GM12878 (cell line): ENCODE results near the gene CS. TPM values are rescaled to one million over a fixed set of nuclear protein-coding genes. Genes with fewer than 3 reads are reported as not detected.

Experiments
- ATAC-seq: fragments of 200-7000 bp; cut with Tn5 transposase; 3 replicates; pipeline ENCODE4 v1.9.1; 2020; ENCODE audit warnings: mild to moderate bottlenecking, moderate library complexity
- BruUV-seq: library from RNA; stranded (reverse); fragments of 400-500 nt; replicated peaks from 2 replicates; lab custom pipeline; 2021; lab: Mats Ljungman, UMichigan
- CTCF ChIA-PET: fragments of 300-600 bp; sonication (Branson Sonifier 250); formaldehyde crosslinking; extraction: SDS; loops from one replicate; lab custom pipeline; 2021; ENCODE audit warnings: inconsistent platforms; lab: Yijun Ruan, JAX
- POLR2A ChIA-PET: fragments of 350-600 bp; formaldehyde crosslinking; extraction: SDS; loops from one replicate; lab custom pipeline; 2021; ENCODE audit warnings: inconsistent platforms; lab: Charles Lee
- RAD21 ChIA-PET: fragments of 300-600 bp; sonication (Branson Sonifier 250); formaldehyde crosslinking; loops from one replicate; lab custom pipeline; 2023; ENCODE audit warnings: antibody characterized with exemption; ENCODE audit not compliant: unreplicated experiment; lab: Charles Lee
- SMC1A ChIA-PET: fragments of 300-600 bp; sonication (Branson Sonifier 250); formaldehyde crosslinking; loops from one replicate; lab custom pipeline; 2023; ENCODE audit not compliant: unreplicated experiment, uncharacterized antibody; lab: Charles Lee
- DNase-seq: peaks from one replicate; pipeline ENCODE4 v3.0.0-alpha.2; 2011; ENCODE audit warnings: low read depth, low spot score
- FAIRE-seq: peaks from 3 replicates; lab custom pipeline; 2011; peaks lifted over from hg19 to GRCh38; lab: Jason Lieb, UNC
- H2AFZ ChIP-seq: 2 replicates; pipeline ENCODE4 v1.6.0; 2011; ENCODE audit warnings: low read depth, low read length, control low read depth; ENCODE audit not compliant: control insufficient read depth
- H3K27ac ChIP-seq: 2 replicates; pipeline ENCODE4 v1.5.1; 2011; ENCODE audit warnings: control low read depth; ENCODE audit not compliant: control insufficient read depth, insufficient read depth
- H3K27me3 ChIP-seq, 2 experiments: replicated peaks in 1 of 2; 2 replicates each; pipeline versions ENCODE4 v1.6.0 to v1.6.1; 2011; ENCODE audit warnings: low read length in 1 of 2; ENCODE audit not compliant: control insufficient read depth in 2 of 2, insufficient read depth in 2 of 2
- H3K36me3 ChIP-seq, 2 experiments: 2 replicates each; pipeline ENCODE4 v1.5.1; 2011; ENCODE audit warnings: low read length in 1 of 2; ENCODE audit not compliant: control insufficient read depth in 2 of 2, insufficient read depth in 2 of 2
- H3K4me1 ChIP-seq: 2 replicates; pipeline ENCODE4 v1.6.1; 2011; ENCODE audit warnings: mild to moderate bottlenecking, low read length, moderate library complexity, mixed read lengths; ENCODE audit not compliant: control insufficient read depth, insufficient read depth
- H3K4me2 ChIP-seq: 2 replicates; pipeline ENCODE4 v1.6.0; 2011; ENCODE audit warnings: control low read depth; ENCODE audit not compliant: control insufficient read depth, insufficient read depth
- H3K4me3 ChIP-seq: fragments of 200-600 bp; sonication (generic); 2 replicates; pipeline ENCODE4 v1.5.1; 2016
- H3K79me2 ChIP-seq: 2 replicates; pipeline ENCODE4 v1.6.0; 2011; ENCODE audit warnings: low read length; ENCODE audit not compliant: control insufficient read depth, insufficient read depth
- H3K9ac ChIP-seq: 2 replicates; pipeline ENCODE4 v1.8.0; 2011; ENCODE audit warnings: low read length, control low read depth, mixed read lengths; ENCODE audit not compliant: control insufficient read depth, insufficient read depth
- H3K9me3 ChIP-seq: replicated peaks from 3 replicates; pipeline ENCODE4 v1.5.1; 2011; ENCODE audit warnings: mild to moderate bottlenecking, low read length; ENCODE audit not compliant: control insufficient read depth, insufficient read depth
- H4K20me1 ChIP-seq: 2 replicates; pipeline ENCODE4 v1.6.0; 2011; ENCODE audit not compliant: control insufficient read depth, insufficient read depth
- HDAC6 ChIP-seq: fragments of 200-600 bp; sonication (generic); IDR thresholded peaks from one replicate; pipeline ENCODE4 v1.8.0; 2017; ENCODE audit warnings: antibody characterized with exemption; ENCODE audit not compliant: unreplicated experiment
- JUNB ChIP-seq: IDR thresholded peaks from 2 replicates; pipeline ENCODE4 v1.6.1; 2016; ENCODE audit warnings: antibody characterized with exemption, mild to moderate bottlenecking
- MTA2 ChIP-seq: fragments of 450-650 bp; IDR thresholded peaks from 2 replicates; pipeline ENCODE4 v1.6.1; 2016; ENCODE audit warnings: low read depth, mild to moderate bottlenecking, moderate library complexity
- PBX3 ChIP-seq: IDR thresholded peaks from 2 replicates; pipeline ENCODE4 v1.6.1; 2011; ENCODE audit warnings: mild to moderate bottlenecking, low read depth, low read length, moderate library complexity; ENCODE audit not compliant: insufficient replicate concordance
- PKNOX1 ChIP-seq: fragments of 450-650 bp; IDR thresholded peaks from 2 replicates; pipeline ENCODE4 v1.6.1; 2016; ENCODE audit warnings: mild to moderate bottlenecking
- SMAD1 ChIP-seq: fragments of 450-650 bp; IDR thresholded peaks from 2 replicates; pipeline ENCODE4 v1.6.1; 2018; ENCODE audit warnings: mild to moderate bottlenecking, low read depth; ENCODE audit not compliant: partially characterized antibody
- SPI1 ChIP-seq: IDR thresholded peaks from 2 replicates; pipeline ENCODE4 v1.6.1; 2011; ENCODE audit warnings: low read depth, mild to moderate bottlenecking, low read length, moderate library complexity, borderline replicate concordance; ENCODE audit not compliant: insufficient read depth
- WGBS: methylation state at CpG from one replicate; pipeline ENCODE4 v1.1.6; 2016; ENCODE audit warnings: low lambda C conversion rate; ENCODE audit not compliant: insufficient replicate concordance, insufficient coverage; ENCODE audit errors: missing lambda C conversion rate; 5-methylcytosine and 5-hydroxymethylcytosine counted together
- in situ Hi-C: fragments of 300-500 bp; cut with MboI; formaldehyde crosslinking; loops from 9 replicates; pipeline ENCODE4 v1.14.3; 2018; ENCODE audit warnings: mixed read lengths
- intact Hi-C: fragments of 100-400 bp; cut with micrococcal nuclease; formaldehyde crosslinking; loops from one replicate; pipeline ENCODE4 v1.14.2; 2022; ENCODE audit not compliant: unreplicated experiment
- polyA plus RNA-seq, 11 experiments: library from polyadenylated mRNA; depleted of rRNA in 4 of 11; unstranded in 6 of 11; stranded (reverse) in 5 of 11; fragments of >200 nt; fragmentation: Nextera tagmentation in 4 of 11; fragmentation: Illumina TruSeq in 1 of 11; extraction: Ambion mirVana in 4 of 11; extraction: Trizol in 1 of 11; gene quantifications; 1 replicate in 1 of 11; 2 replicates in 10 of 11; pipeline versions ENCODE4 v1.2.1 to v1.2.3, GENCODE V29; 2011 to 2016; ENCODE audit warnings: inconsistent platforms in 2 of 11, missing spikeins in 2 of 11, low read depth in 1 of 11
- total RNA-seq, 4 experiments: library from RNA; depleted of rRNA in 3 of 4; stranded (reverse); fragments of >200 nt in 3 of 4; fragmentation: Illumina TruSeq in 1 of 4; extraction: Trizol in 1 of 4; gene quantifications; 2 replicates each; pipeline versions ENCODE4 v1.2.1 to v1.2.3, GENCODE V29; 2013 to 2021

The CS gene
- total and polyA plus RNA-seq, 10 of the 15 experiments (the other 5 are each of a cell fraction or from before 2014, with no cell fraction given), result 64.9 to 276 (median 139) TPM

- TF ChIP-seq PBX3 (no peak), JUNB (no peak), MTA2 (no peak), PKNOX1 (no peak), HDAC6 (no peak), SPI1 (no peak), SMAD1 (no peak)
- DNase-seq, result no peak
- intact Hi-C loops (no loop called here), in situ Hi-C loops (no loop called here)
- H3K4me2 ChIP-seq, result no peak overlapping the region
- no peak overlapping the region for H3K9ac ChIP-seq
- SMC1A ChIA-PET, result interaction anchor here (0.6 to 0.9 kb wide), 2 partner anchors 13 to 126 kb away, joined by 3 to 4 read pairs; no protein-coding TSS in a partner anchor
- H4K20me1 ChIP-seq, result no peaks in the 10 kb centered on the region
- no TSS peak for BruUV-seq
- CTCF ChIA-PET, result no interaction called here
- H3K27ac ChIP-seq, result no peak overlapping the region
- no peaks in the 10 kb centered on the region for H3K9me3 ChIP-seq
- peaks cover 6 to 29% of the 10 kb centered on the region in 2 experiments for H3K36me3 ChIP-seq
- H3K4me1 ChIP-seq, result no peaks in the 10 kb centered on the region
- FAIRE-seq, result peak; percentile 52
- WGBS, result 95% methylated on average over 2 of the region's 2 CpGs
- POLR2A ChIA-PET, result no interaction called here
- RAD21 ChIA-PET, result no interaction called here
- no peak overlapping the region for H2AFZ ChIP-seq
- no peaks in the 10 kb centered on the region for H3K27me3 ChIP-seq
- no peaks in the 10 kb centered on the region; the same call in 1 of the 2 replicates for H3K79me2 ChIP-seq
- no peak for ATAC-seq
- no peak overlapping the region for H3K4me3 ChIP-seq
Measured at GRCh38 chr12:56282579-56282978, 17.6 kb downstream of the CS start.
